Hematopoietic multipotent progenitor cell treated with erythropoietin and hydrocortisone succinate and interleukin-3 and kit ligand, for 17 days (in vitro differentiated cells): Measurements from ENCODE around the gene UBE2H.

Source experiments
- DNase-seq: peaks from one replicate; pipeline ENCODE4 v3.0.0-alpha.2; 2015; ENCODE audit warnings: low spot score

Gene UBE2H

DNA sequence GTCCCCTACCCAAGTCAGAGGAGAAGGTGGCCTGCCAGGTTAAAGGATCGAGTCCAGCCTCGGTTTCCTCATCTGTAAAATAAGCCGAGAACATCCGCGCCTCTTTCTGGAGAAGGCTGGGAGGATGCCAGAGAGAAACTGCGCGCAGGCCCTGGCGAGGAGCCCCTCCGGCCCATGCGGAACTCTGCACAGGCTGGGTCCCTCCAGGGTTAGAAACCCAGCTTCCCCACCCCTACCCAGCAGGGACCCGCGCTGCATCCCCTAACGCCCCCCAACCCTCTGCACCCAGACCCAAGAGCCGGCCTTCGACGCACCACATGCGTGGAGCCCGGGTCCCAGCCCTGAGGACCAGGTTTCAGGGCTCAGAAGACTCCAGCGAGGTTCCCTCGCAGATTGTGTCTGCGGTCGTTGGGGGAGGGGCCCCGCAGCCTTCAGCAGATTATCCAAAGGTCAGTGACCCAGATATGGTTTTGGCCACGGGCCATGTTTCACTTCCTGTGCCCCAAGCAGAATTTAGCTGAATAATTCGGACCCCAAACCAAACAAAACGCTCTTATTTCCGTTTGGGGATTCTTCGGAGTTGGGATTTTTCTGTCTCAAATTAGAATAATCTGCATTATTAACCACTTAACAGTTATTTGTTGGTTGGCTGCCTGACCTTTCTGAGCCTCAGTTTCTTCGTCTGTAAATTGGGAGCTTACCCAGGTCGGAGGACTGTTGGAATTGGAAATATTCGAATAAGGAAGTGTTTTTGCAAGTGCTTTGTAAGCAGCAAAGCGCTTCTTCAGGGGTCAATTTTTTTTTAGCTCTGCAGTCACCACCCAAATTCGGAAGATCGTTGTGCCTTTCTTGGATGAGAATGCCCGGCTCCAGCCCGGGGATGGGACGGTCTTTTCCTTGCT is 167.7 kb downstream of the UBE2H start:
- no peak for DNase-seq

DNA sequence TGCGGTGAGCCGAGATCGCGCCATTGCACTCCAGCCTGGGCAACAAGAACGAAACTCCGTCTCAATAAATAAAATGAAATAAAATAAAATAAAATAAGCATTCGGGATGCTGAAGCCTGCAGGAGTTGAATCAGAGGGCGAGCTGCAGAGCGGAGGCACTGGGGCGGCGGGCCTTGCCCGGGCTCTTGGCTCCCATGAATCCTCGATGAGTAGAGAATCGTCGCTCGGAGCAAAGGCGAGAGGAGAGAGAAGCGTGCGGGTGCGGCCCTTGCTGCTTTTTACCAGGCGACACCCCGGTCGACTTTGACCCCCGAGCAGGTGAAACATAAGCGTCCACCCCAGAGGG is 168.3 kb downstream of the UBE2H start:
- no peak for DNase-seq

DNA sequence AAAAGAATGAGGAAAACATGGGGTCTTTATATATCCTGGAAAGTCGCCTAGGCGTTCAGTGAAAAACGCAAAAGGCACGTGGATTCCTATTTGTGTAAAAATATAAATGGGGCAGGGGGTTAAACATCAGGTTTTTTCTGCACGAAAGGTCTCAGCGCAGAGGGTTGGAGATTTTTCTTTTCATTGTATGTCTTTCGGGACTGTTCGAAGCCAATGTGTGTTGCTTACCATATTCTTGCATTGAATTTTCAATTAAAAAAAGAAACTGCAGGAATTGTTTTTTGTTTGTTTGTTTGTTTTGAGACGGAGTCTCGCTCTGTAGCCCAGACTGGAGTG is 169.2 kb downstream of the UBE2H start:
- no peak for DNase-seq

DNA sequence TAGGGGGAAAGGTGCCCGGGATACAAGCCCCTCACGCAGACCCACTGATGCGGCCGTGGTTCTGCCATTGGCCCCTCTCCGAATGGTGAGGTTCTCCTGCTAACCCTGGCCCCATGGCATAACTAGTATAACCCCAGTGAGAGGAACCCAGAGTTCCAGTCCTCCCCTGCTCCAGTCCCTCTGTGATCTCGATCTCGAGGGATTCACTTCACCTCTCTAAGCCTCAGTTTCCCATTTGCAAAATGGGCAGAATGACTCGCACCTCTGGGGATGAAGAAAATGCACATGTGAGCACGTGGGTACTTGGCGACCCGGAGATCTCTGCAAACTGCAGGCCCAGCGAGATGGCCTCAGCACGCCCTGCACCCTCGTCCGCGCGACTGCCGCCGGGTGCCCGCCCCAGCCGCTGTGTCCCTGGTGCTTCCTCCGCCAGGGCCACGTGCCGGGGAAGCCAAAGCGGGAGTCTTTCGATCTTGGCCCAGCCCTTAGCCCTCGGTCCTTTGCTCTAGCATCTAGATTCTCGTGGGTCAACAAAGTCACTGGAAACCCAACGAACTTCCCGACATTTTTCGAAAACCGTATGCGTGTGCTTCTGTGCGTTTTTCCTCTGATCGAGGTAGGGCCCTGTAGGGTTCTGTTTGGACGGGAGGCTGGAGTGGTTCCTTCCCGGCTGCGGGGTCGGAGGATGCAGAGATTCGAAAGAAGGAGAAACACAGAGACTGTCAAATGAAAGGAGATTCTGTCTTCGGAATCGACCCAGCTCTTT is 169.8 kb downstream of the UBE2H start:
- DNase-seq = no peak

DNA sequence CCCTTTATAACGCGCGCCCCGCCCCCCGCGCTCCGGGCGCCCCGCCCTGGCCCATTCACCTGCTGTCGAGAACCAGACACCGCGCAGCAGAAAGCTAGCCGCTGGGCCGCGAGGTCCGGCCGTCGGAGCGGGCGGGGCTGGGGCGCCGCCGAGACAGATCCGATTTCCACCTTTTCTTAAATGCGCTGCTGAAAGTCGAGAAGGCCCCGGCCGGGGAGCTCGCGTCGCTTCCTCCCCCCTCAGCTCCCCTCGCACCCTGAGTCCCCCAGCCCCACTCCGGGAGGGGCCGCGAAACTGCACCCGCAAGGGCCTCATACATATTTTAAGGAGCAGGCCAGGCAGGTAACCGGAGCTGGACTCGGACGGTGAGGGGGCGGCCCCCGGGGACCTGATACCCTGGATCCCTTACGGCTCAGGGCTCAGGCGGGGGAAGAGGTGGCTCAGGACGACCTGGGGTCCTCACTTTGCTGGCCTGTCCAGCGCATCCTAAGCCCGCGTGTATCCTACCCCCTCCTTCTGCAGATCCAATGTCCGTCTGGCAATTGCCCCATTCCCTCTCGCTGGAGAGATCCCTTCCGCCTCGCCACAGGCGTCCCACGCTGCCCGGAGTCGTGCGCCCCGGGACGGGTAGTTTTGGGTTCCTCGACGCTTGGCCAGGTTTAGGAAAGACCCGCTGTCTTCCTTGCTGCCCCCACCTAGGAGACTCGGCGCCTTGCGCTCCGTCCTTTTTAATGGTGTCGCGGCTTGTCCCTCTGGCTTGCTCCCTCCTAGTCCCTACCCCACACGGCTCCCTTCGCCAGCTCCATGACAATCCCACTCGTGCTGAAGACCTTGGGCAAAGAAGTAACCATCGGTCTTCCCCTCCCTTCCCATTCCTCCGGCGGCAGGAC is 170.6 kb downstream of the UBE2H start:
- DNase-seq = no peak

DNA sequence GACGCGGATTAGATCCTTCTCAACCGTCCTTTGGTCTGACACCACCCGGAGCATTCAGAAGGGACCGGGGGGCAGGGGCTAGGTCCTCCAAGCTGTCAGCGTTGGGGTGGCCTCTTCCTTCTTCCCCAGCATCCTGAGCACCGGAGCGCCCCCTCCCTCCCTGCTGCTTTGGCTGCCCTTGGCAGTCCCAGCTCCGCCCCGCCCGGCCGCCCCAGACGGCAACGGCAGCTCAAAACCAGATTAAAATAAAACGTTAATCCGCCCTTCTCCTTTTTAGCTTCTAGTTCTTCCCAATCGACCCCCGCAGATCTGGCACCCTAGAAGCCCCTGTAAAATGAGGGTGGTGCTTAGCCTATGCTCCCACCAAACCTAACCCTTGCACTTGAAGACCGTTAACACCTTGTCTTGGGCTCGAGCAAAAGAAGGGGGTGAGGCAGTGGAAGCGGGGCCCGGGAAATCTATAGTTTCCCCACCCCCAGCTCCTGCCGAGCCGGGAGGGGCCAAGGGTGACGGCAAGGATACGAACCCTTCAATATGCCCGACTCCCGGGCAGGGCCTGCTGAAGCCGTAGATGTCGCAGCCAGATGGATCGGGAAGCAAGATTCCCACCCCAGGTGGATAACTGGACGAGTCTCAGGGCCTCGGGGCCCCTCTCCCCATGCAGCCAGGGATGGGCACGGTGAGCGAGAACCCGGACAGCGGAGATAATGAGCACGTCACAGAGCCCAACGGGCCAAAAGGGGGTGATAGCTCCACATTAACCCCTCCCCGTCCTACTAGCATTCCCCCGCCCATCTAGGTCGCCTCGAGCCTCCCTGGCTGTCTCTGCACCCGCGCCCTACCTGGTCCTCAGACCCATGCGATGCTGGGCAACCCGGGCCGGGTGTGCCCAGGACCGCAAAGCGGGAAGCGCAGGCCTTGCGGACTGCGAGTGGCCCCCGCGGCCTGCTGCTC is 171.5 kb downstream of the UBE2H start:
- DNase-seq = no peak
